GM21526 (cell line): ENCODE data around the gene GABARAP.

ENCODE experiments used
- ATAC-seq: cut with Tn5 transposase; IDR thresholded peaks from one replicate; pipeline ENCODE4 v1.9.1; 2021; ENCODE audit warnings: moderate library complexity; ENCODE audit not compliant: unreplicated experiment, low FRiP score

Gene GABARAP

DNA sequence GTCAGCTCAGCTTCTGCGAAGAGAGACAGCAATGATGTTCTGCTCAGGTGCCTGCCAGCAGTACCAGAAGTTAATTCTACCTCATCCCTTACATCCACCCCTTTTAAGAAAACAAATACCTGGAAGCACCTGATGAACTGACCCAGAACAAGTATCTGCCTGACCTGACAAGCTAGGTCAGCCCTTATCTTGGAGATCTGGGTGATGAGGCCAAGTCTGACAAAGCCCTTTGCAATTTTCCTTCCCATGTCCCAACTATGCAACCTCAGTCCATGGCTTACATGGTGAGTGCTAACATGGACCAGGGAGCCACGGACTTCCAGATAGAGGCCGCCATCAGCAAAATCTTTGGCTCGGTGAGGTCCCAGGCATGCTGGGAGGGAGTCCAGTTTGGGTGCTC is 18.9 kb downstream of the GABARAP start:
- no peak for ATAC-seq

DNA sequence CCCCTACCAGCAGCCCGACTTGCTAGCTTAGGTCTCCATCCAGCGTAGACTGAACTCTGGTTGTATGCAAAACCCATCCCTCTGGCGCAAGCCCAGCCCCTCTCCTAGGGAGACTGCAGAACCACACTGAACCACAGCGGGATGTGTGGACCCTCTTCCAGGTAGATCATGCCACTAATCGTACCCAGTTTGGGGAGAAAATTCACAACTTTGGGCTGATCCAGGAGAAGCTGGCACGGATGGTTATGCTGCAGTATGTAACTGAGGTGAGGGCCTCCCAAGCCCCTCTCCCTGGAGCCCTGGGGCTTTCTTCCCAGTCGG is 19.3 kb downstream of the GABARAP start:
- no peak for ATAC-seq

DNA sequence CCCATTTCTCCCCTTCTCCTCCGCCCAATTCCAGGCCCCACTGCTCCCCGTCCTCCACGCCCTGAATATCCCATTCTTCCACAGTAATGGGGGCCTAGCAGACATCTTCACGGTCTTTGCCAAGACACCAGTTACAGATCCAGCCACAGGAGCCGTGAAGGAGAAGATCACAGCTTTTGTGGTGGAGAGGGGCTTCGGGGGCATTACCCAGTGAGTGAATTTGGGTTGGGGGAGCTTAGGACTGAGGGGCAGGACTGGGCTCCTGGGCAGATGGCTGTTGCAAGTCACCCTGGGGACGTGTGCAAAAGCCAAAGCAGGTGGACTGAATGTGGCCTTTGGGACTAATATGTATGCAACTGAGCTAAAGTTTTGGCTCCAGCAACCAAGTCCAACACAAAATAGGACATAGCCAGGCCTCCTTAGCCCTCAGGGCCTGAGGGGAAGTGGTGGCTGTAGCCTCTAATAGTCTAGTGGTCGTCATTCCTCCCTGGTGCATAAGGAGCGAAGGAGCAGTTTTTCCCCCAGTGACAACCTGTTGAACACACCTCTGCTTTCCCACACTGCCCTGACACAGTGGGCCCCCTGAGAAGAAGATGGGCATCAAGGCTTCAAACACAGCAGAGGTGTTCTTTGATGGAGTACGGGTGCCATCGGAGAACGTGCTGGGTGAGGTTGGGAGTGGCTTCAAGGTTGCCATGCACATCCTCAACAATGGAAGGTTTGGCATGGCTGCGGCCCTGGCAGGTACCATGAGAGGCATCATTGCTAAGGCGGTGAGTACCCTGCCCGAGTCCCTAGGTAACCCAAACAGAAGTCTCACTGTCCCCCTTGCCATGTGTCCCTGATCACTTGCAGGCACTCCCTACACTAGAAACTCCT is 19.9 kb downstream of the GABARAP start:
- ATAC-seq: no peak

DNA sequence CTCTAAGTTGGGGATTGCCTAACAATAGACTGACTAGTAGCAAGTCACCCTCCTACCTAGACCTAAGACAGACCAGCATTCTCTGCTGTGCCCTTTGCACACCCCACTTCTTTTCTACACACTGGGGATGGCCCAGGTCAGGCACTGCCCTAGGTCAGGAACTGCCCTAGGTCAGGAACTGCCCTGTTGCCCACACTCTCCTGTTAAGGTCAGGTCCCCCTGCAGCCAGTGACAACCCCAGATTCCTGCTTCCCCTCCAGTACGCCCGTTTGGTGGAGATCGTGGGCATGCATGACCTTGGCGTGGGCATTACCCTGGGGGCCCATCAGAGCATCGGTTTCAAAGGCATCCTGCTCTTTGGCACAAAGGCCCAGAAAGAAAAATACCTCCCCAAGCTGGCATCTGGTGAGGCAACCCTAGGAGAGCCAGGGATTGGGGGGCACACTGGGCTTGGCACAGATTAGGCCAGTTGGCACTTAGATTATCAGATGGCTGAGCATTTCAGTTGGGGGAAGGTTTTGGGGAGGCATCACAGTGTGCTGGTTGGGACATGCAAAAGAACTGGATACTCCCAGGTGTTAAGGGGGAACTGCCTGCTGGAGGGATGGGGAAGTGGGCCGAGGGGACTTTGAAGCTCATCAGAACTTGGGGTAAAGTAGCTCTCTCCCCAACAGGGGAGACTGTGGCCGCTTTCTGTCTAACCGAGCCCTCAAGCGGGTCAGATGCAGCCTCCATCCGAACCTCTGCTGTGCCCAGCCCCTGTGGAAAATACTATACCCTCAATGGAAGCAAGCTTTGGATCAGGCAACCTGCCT is 20.8 kb downstream of the GABARAP start:
- no peak for ATAC-seq

DNA sequence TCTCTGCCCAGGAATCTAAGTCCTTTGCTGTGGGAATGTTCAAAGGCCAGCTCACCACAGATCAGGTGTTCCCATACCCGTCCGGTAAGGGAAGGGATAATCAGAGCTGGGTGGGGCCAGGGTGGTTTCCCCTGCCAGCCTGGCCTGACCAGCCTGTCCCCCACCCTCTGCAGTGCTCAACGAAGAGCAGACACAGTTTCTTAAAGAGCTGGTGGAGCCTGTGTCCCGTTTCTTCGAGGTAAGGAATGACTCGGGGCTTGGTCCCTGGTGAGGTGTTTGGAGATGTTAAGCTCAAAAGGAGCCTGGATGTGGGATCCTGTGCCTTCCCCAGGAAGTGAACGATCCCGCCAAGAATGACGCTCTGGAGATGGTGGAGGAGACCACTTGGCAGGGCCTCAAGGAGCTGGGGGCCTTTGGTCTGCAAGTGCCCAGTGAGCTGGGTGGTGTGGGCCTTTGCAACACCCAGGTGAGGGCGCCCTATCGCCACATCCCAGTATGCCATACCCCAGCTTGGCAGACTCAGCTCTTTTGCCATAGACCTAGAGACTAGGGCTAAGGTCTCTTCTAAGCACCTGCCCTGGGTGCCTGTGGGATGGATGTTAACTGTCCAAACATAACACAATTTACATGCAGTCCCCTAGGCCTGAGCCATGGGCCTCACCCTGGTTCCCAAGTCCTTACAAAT is 21.5 kb downstream of the GABARAP start:
- no peak for ATAC-seq

DNA sequence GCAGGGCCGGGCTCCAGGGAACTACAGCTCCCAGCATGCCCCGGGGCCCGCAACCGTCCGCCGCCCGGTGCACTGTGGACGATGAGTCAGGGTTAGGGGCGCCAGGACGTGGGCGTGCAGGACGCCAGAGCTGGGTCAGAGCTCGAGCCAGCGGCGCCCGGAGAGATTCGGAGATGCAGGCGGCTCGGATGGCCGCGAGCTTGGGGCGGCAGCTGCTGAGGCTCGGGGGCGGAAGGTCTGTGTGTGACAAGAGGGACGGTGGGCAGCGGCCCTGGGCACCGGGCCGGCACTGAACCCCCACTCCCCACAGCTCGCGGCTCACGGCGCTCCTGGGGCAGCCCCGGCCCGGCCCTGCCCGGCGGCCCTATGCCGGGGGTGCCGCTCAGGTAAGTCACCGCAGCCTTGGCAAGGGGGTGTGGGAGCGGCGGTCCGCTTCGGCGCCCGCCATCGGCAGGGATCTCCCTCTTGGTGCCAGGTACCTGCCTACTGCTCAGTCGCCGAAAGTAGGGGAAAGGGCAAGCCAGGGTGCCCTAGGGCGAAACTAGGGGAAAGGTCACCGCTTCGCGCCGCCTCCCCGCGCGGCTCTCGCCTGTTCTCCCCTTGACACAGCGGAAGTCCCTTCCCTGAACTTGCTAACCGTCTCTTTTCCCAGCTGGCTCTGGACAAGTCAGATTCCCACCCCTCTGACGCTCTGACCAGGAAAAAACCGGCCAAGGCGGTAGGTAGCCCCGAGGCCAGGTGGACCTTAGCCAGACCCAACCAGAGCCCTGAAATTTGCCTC is 22.2 kb downstream of the GABARAP start, which contains the start of the genes ACADVL and DLG4:
TSS of gene ACADVL (plus strand) at position 127 of the 781 bp plus-strand sequence. CDS start at position 174, 47 bp downstream.
TSS of gene DLG4 (minus strand) at position 25 of the 781 bp plus-strand sequence.
- ATAC-seq: no peak

DNA sequence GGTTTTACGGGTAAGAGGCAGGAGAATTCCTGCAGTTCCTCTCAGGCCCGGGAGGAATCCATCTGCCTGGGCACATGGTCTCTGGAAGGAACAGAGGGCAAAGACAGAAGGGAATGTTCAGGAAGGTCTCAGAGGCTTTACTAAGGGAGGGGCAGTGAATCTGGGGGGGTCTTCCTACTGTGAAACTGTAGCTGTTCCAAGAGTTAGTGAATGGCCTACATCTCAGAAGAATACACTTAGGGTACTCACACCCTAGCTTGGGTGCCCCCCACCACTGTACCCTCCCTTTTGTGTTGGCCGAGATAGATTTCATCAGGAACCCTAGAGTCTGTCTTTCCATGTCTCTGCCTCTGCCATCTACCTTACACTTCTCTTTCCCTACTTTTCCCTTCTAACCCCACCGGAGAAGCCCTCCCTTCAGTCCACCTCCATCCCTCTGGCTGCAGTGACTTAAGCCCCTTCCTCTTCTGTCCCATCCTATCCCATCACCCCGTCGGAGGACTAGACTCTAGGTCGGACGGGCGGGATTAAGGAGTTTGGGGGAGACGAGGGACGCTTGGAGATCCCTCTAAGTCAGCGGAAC is 22.9 kb downstream of the GABARAP start:
- ATAC-seq: no peak

DNA sequence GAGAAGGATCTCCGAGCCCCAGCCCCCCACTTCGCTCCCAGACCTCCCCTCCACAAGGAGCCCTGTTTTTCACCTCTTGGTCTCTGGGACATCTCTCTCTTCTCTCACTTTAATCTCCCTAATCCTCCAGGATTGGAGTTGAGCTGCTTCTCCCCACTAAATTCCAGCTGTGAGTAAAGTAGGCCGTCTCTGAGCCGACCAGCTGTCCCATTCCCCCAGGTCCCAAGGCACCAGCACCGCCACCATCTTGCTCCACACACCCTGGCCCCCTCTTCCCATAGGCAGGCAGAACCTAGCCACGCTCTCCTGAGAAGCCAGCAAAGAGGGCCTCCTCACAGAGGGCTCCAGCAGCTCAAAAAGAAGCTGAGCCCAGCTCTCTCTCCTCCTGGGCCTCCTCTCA is 23.5 kb downstream of the GABARAP start:
- ATAC-seq: no peak

DNA sequence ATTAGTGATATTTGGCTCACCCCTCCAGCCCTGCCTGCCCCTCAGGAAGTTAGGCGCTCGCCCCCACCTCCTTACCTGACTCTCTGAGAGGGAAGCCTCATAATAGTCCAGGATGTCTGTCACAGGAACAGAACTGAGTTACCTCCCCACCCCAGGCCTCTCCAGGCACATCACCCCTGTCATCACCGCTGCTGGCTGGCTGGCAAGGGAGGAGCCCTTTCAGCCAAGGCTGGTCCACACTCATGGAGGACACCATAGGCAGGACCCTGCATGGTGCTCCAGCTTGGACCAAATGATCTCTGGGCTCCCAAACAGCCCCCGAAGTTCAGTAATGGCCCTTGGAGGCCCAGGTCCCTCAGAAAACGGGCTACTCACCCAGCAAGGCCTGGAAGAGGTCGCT is 24.1 kb downstream of the GABARAP start:
- no peak for ATAC-seq

GRCh38 chr17:7217113-7217987 is 24.9 kb downstream of the GABARAP start:
- ATAC-seq: no peak

- no peak for ATAC-seq
Observed at GRCh38 chr17:7216242-7217112, 25.8 kb downstream of the GABARAP start.

DNA sequence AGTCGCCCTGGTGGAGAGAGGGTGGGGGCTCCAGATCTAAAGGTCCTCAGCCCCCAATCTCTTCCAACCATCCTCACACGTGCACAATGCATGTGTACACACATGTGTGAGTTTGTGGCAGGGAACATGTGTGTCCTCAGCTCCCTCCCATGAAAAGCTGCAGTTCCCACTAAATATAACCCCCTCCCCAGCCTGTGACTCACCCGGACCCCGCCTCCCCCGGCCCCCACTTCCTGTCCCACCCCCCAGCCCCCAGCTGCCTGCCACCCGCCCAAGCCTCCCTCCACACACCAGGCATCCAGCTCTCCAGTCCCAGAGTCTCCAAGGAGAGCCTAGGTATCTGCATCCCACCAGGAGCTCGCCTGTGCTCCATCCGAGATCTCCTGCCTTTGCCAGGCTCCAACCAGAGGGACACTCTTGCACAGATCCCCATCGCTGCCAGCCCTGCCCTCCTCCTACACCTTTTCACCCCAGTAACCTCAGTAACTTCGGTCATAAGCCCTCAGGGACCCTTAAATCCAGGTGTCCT is 26.5 kb downstream of the GABARAP start:
- ATAC-seq: no peak

GRCh38 chr17:7215136-7215638 is 27.1 kb downstream of the GABARAP start:
- no peak for ATAC-seq

DNA sequence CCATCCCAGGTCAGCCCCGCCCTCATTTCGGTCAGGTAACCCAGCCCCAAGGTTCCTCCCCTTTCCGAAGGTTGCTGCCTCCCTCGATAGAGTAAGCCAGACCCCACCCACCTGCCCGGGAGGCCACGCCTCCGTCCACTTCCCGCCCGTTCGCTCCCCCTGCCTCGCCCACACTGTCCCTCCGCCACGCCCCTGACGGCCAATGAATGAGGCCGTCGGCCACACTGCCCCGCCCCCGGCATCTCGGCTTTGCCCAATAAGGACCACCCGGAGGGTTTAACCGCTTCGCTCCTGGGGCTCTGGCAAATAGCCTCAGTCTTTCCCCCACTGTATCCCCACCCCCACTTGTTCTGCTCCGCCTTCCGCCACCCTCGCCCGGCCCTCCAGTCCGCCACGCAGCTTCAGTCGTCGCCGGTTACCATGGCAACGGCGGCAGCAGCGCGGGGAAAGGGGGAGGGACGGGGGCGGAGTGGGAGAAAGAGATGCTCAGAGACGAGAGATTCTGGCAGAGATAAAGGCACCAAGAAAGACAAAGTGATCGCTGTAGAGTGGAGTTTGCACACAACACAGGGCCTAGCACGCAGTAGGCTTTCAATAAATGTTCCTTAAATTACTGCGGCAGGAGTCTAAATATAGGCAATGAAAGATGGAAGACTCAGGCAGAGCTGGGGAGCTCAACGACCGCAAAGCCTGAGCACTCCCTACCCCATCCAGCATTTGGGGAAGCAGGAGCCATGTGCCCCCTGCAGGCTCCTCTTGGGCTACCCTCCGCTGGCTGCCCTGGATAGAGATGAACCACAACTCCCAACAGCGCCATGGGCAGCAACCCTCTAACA is 27.7 kb downstream of the GABARAP start:
- ATAC-seq: peak; percentile 62

DNA sequence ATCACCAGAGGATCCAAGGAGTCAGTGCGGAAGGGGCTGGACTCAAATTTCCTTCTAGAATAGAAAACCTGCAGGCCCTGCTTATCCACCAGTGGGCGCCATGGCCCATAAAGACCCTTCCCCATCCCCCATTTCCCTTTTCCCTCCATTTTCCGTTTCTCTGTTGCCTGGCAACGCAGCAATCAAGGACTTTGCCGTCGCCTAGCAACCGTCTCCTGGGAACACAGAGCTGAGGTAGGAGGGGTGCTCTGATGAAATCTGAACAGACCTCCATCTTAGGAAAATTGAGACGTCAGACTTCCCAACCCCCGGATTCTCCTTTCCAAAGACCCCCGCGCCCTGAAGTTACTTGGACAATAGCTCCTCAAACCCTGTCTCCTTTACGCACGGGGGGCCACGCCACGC is 28.4 kb downstream of the GABARAP start:
- no peak for ATAC-seq

DNA sequence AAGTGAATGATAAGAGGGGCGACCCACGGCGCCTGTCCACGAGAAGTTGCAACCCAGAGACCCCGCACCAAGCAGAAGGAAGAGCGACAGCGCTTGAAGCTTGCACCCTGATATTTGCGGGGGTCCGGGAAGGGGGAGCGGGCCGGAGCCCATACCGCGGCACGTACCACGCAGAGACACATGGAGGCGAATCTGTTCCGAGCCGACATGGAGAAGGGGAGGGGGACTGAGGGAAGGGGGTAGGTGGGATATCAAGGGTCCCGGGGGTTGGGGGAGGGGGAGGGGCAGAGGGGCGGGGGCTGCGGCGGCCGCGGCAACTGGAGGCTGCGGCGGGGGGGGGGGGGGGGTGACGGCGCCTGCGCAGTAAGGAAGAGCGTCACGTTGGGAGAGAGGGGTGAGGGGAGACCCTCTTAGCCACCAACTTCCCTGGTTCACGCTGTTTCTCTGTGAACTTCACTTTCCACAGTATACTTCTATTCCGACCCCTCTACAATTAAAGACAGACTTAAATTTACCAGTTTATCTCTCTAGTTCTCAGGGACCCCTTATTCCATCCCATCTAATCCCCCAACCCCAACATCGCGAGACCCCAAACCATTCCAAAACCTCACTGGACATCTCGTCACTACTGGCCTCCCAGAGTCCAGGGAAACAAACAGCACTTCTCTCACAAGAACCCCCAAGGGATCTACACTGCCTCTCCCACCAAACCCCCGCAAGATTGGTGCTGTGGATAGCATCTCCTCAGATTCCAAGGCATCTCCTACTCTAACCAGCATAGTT is 30.6 kb downstream of the GABARAP start:
- ATAC-seq: no peak
